ENCODE results near the gene ATP6V1D. TPM values are rescaled to one million over a fixed set of nuclear protein-coding genes. Genes with fewer than 3 reads are reported as not detected.

The ATP6V1D gene
- total and polyA plus RNA-seq, 4 donors: 49.6 to 134 (median 60.2) TPM

- Histone ChIP-seq H3K4me3 (no peak overlapping the region), H3K9ac (ENCODE audit: insufficient read depth in 1 of 2, low read length in 2 of 2) (peak overlapping the region in 1 of 2 donors; percentile 57), H3K27me3 (ENCODE audit: control insufficient read depth in 3 of 3, insufficient read depth in 3 of 3, low read length in 2 of 3) (no peaks in the 10 kb centered on the region), H3K36me3 (ENCODE audit: control insufficient read depth in 4 of 4, insufficient read depth in 4 of 4, low read length in 4 of 4) (peaks cover 0 to 4% (median 2%) of the 10 kb centered on the region in 4 donors), H3K9me3 (ENCODE audit: control insufficient read depth in 4 of 4, insufficient read depth in 3 of 4, low read length in 3 of 4) (no peaks in the 10 kb centered on the region), H3K4me1 (ENCODE audit: control insufficient read depth in 5 of 5, insufficient read depth in 5 of 5, low read length in 5 of 5) (peaks cover 0 to 24% (median 10%) of the 10 kb centered on the region in 5 donors), H3K27ac (ENCODE audit: low read depth in 1 of 2, low read length in 1 of 2) (peak overlapping the region in 1 of 2 donors; percentile 69)
- WGBS, 2 donors: 53 to 81% methylated on average over 4 of the region's 4 CpGs
- no peak for DNase-seq
- ATAC-seq (ENCODE audit: insufficient read depth, low FRiP score): no peak
- TF ChIP-seq CTCF (IDR thresholded peaks at IDR 0.05; ENCODE audit: control extremely low read depth, extremely low read depth): no peak
These were observed 2.2 kb downstream of the ATP6V1D start for GRCh38 chr14:67357186-67357968.

GRCh38 chr14:67352055-67352454 is 7.5 kb downstream of the ATP6V1D start:
- Histone ChIP-seq H3K9me3 (ENCODE audit: control insufficient read depth in 4 of 4, insufficient read depth in 3 of 4, low read length in 3 of 4) (no peaks in the 10 kb centered on the region), H3K4me1 (ENCODE audit: control insufficient read depth in 5 of 5, insufficient read depth in 5 of 5, low read length in 5 of 5) (peaks cover 0 to 4% (median 0%) of the 10 kb centered on the region in 5 donors), H3K27ac (ENCODE audit: low read depth in 1 of 2, low read length in 1 of 2) (no peak overlapping the region), H3K27me3 (ENCODE audit: control insufficient read depth in 3 of 3, insufficient read depth in 3 of 3, low read length in 2 of 3) (no peaks in the 10 kb centered on the region), H3K36me3 (ENCODE audit: control insufficient read depth in 4 of 4, insufficient read depth in 4 of 4, low read length in 4 of 4) (peaks cover 0 to 28% (median 20%) of the 10 kb centered on the region in 4 donors), H3K4me3 (no peak overlapping the region), H3K9ac (ENCODE audit: insufficient read depth in 1 of 2, low read length in 2 of 2) (no peak overlapping the region)
- TF ChIP-seq CTCF (IDR thresholded peaks at IDR 0.05; ENCODE audit: control extremely low read depth, extremely low read depth): no peak
- DNase-seq: no peak
- no peak for ATAC-seq (ENCODE audit: insufficient read depth, low FRiP score)
- 90 to 92% methylated on average over 5 of the region's 5 CpGs for WGBS, 2 donors

GRCh38 chr14:67345583-67345982 is 14.0 kb downstream of the ATP6V1D start:
- Histone ChIP-seq H3K9ac (ENCODE audit: insufficient read depth in 1 of 2, low read length in 2 of 2) (no peak overlapping the region), H3K4me1 (ENCODE audit: control insufficient read depth in 5 of 5, insufficient read depth in 5 of 5, low read length in 5 of 5) (no peaks in the 10 kb centered on the region), H3K9me3 (ENCODE audit: control insufficient read depth in 4 of 4, insufficient read depth in 3 of 4, low read length in 3 of 4) (no peaks in the 10 kb centered on the region), H3K27me3 (ENCODE audit: control insufficient read depth in 3 of 3, insufficient read depth in 3 of 3, low read length in 2 of 3) (no peaks in the 10 kb centered on the region), H3K4me3 (no peak overlapping the region), H3K27ac (ENCODE audit: low read depth in 1 of 2, low read length in 1 of 2) (no peak overlapping the region), H3K36me3 (ENCODE audit: control insufficient read depth in 4 of 4, insufficient read depth in 4 of 4, low read length in 4 of 4) (peaks cover 4 to 35% (median 28%) of the 10 kb centered on the region in 4 donors)
- no peak for TF ChIP-seq CTCF (IDR thresholded peaks at IDR 0.05; ENCODE audit: control extremely low read depth, extremely low read depth)
- ATAC-seq (ENCODE audit: insufficient read depth, low FRiP score) (no peak), DNase-seq (peak in 1 of 3 donors; percentile 19)

Measured in lung (tissue), 12 donors.